IgD-negative memory B cell (primary cell): ENCODE data around the gene CD247. TPM values are rescaled to one million over a fixed set of nuclear protein-coding genes. Genes with fewer than 3 reads are reported as not detected.

Source experiments
- H3K27ac Mint-ChIP-seq, 3 donors: one replicate each; pipeline ENCODE4 v1.8.0; 2020 to 2022; ENCODE audit warnings: mild to moderate bottlenecking in 3 of 3, mixed read lengths in 3 of 3, moderate library complexity in 1 of 3
- H3K27me3 Mint-ChIP-seq: one replicate; pipeline ENCODE4 v1.8.0; 2021; ENCODE audit warnings: mixed read lengths
- H3K36me3 Mint-ChIP-seq: one replicate; pipeline ENCODE4 v1.8.0; 2020; ENCODE audit warnings: mild to moderate bottlenecking, mixed read lengths
- H3K4me1 Mint-ChIP-seq, 3 donors: one replicate each; pipeline ENCODE4 v1.8.0; 2020 to 2022; ENCODE audit warnings: mixed read lengths in 3 of 3, mild to moderate bottlenecking in 1 of 3
- H3K4me3 Mint-ChIP-seq, 4 donors: one replicate each; pipeline ENCODE4 v1.8.0; 2020 to 2022; ENCODE audit warnings: mild to moderate bottlenecking in 4 of 4, mixed read lengths in 4 of 4, moderate library complexity in 3 of 4
- H3K9me3 Mint-ChIP-seq, 3 donors: one replicate each; pipeline ENCODE4 v1.8.0; 2020 to 2021; ENCODE audit warnings: mixed read lengths in 3 of 3, mild to moderate bottlenecking in 1 of 3
- polyA plus RNA-seq: library from polyadenylated mRNA; unstranded; fragments of 300-500 nt; fragmentation: Illumina TruSeq; gene quantifications from one replicate; pipeline ENCODE4 v1.2.3, GENCODE V29; 2021

The CD247 gene
- polyA plus RNA-seq, 1 donor from 2014 or later: 63.3 TPM

DNA sequence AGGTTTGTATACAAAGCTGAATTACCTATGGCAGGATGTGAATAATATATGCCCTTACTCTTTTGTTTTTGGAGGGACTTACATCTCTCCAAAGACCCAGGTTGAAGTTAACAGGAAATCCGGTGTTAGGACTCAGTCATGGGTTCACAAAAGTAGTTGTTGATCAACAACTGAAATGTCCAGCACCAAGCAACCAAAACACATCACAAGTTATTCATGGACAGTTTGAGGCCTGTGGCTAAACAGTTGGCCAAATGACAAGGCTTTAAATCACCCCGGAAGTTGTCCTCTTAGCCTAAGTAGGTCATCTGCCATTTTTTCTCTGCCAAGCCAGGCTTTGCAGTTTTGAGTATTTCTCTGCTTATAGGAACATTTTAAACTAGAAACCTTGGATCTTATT is 89.9 kb downstream of the CD247 start:
- Mint-ChIP-seq H3K27ac (peak overlapping the region in 1 of 3 donors; percentile 59), H3K4me3 (no peak overlapping the region)

GRCh38 chr1:167427848-167428247 is 90.5 kb downstream of the CD247 start:
- Mint-ChIP-seq H3K9me3 (no peaks in the 10 kb centered on the region), H3K27me3 (no peaks in the 10 kb centered on the region), H3K27ac (peak overlapping the region in 1 of 3 donors; percentile 59), H3K4me3 (no peak overlapping the region), H3K36me3 (no peaks in the 10 kb centered on the region), H3K4me1 (peaks cover 27 to 36% (median 32%) of the 10 kb centered on the region in 3 donors)

More for the DNA sequence above, 89.9 kb downstream of the CD247 start:
- Mint-ChIP-seq H3K4me1 (peaks cover 29 to 41% (median 34%) of the 10 kb centered on the region in 3 donors), H3K36me3 (peaks cover 2% of the 10 kb centered on the region), H3K27me3 (no peaks in the 10 kb centered on the region), H3K9me3 (no peaks in the 10 kb centered on the region)

- H3K36me3 Mint-ChIP-seq: no peaks in the 10 kb centered on the region
- H3K27ac Mint-ChIP-seq: no peak overlapping the region
- no peak overlapping the region for H3K4me3 Mint-ChIP-seq
Measured at GRCh38 chr1:167426716-167427115, 91.6 kb downstream of the CD247 start.

GRCh38 chr1:167425482-167425881 is 92.8 kb downstream of the CD247 start:
- Mint-ChIP-seq H3K27ac (no peak overlapping the region), H3K36me3 (no peaks in the 10 kb centered on the region), H3K4me3 (no peak overlapping the region), H3K9me3 (no peaks in the 10 kb centered on the region), H3K27me3 (no peaks in the 10 kb centered on the region), H3K4me1 (peaks cover 13 to 17% (median 14%) of the 10 kb centered on the region in 3 donors)

More at GRCh38 chr1:167426716-167427115, 91.6 kb downstream of the CD247 start:
- Mint-ChIP-seq H3K27me3 (no peaks in the 10 kb centered on the region), H3K9me3 (no peaks in the 10 kb centered on the region), H3K4me1 (peaks cover 22 to 27% (median 25%) of the 10 kb centered on the region in 3 donors)

DNA sequence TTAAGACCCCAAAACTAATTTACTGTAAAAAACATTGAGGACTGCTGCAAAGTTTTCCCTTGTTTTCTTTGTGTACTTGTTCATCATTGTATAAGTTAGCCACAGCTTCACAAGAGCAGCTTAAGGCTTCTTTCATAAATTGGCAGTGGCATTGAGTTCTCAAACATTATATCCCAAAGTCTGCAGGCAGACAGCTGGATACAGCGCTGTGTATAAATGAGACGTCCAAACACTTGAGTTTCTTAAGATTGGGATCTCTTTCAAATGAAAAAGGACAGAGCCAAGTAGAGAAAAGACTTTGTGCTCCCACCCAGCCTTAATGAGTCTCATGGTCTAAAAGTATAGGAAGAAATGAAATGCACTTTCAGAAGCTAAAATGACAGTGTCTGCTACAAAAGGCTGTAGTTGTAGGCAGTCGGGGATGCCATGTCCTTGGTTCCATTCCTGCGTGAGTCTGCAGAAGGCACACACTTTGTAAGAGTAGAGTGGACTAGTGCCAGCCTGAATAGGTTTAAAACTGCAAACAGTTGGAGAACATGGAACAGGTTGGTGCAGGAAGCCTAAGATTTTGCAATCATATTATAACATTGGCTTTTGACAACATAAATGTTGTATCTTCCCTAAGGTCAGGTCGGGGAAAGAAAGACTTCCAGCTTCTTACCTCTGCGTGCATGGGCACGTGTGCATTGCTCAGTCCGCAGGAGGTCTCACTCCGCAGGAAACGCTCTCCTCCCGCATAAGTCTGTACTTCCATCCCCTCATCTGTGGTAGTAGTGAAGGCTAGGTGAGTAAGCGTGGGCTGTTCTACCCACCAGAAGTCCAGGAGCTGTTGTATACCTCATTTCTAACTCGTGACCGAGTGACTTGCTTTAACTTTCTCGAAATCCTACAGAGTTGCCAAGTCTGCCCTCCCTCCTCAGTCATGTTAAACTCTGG is 94.4 kb downstream of the CD247 start:
- H3K4me1 Mint-ChIP-seq: peaks cover 2 to 6% (median 2%) of the 10 kb centered on the region in 3 donors
- no peak overlapping the region for H3K4me3 Mint-ChIP-seq
- H3K27ac Mint-ChIP-seq: no peak overlapping the region
- peaks cover 3% of the 10 kb centered on the region for H3K36me3 Mint-ChIP-seq
- H3K27me3 Mint-ChIP-seq: no peaks in the 10 kb centered on the region
- no peaks in the 10 kb centered on the region for H3K9me3 Mint-ChIP-seq

DNA sequence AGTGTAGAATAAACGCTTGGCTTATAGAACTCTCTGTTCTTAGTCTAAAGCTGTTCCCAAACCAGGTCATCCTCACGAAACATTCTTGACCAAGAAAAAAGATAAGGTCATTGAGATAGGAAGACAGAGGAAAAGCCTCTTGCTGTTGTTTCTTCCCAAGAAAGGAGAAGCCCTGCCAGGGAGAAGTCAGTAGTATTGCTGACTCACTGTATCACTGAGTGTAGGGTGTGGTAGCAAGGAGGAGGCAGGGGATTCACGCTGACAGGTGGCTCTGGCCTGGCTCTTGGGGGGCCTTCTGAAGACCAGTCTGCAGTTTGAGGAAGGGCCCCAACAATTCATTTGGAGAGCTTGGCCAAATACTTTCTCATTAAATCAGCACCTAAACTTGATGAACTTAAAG is 97.8 kb downstream of the CD247 start:
- no peaks in the 10 kb centered on the region for H3K9me3 Mint-ChIP-seq
- H3K4me1 Mint-ChIP-seq: peaks cover 9 to 22% (median 18%) of the 10 kb centered on the region in 3 donors
- H3K27me3 Mint-ChIP-seq: no peaks in the 10 kb centered on the region
- H3K36me3 Mint-ChIP-seq: peaks cover 3% of the 10 kb centered on the region
- no peak overlapping the region for H3K27ac Mint-ChIP-seq
- no peak overlapping the region for H3K4me3 Mint-ChIP-seq

DNA sequence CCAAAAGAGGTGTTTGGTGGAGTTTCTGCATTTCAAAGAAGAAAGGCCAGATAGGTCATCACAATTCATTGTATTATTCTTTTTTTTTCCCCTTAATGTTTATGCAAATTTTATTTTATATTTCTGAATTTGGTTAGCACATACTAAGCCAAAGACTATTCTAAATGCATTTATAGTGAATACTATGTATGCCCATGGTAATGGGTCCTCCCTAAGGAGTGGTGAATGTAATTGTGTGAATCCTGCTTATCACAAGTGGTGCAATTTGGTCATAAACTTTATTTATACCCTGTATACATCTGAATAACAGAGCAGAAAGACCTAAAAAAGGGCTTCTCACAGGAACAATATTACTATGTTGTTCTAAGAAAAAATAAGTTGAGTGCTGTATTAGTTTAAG is 99.1 kb downstream of the CD247 start:
- Mint-ChIP-seq H3K27me3 (no peaks in the 10 kb centered on the region), H3K4me1 (peaks cover 9 to 22% (median 18%) of the 10 kb centered on the region in 3 donors), H3K4me3 (no peak overlapping the region), H3K36me3 (peaks cover 4% of the 10 kb centered on the region), H3K27ac (peak overlapping the region in 1 of 3 donors; percentile 23), H3K9me3 (no peaks in the 10 kb centered on the region)

GRCh38 chr1:167418391-167418790 is 99.9 kb downstream of the CD247 start:
- H3K4me1 Mint-ChIP-seq: peaks cover 9 to 22% (median 20%) of the 10 kb centered on the region in 3 donors
- H3K9me3 Mint-ChIP-seq: no peaks in the 10 kb centered on the region
- H3K4me3 Mint-ChIP-seq: peak overlapping the region in 2 of 4 donors; percentile 3 to 23
- H3K36me3 Mint-ChIP-seq: peaks cover 5% of the 10 kb centered on the region
- H3K27me3 Mint-ChIP-seq: no peaks in the 10 kb centered on the region
- peak overlapping the region in 1 of 3 donors; percentile 15 for H3K27ac Mint-ChIP-seq

GRCh38 chr1:167416506-167416905 is 101.8 kb downstream of the CD247 start:
- H3K4me3 Mint-ChIP-seq: no peak overlapping the region
- H3K27me3 Mint-ChIP-seq: no peaks in the 10 kb centered on the region
- H3K27ac Mint-ChIP-seq: peak overlapping the region in 1 of 3 donors; percentile 43
- peaks cover 11% of the 10 kb centered on the region for H3K36me3 Mint-ChIP-seq
- H3K4me1 Mint-ChIP-seq: peaks cover 15 to 32% (median 27%) of the 10 kb centered on the region in 3 donors
- no peaks in the 10 kb centered on the region for H3K9me3 Mint-ChIP-seq

DNA sequence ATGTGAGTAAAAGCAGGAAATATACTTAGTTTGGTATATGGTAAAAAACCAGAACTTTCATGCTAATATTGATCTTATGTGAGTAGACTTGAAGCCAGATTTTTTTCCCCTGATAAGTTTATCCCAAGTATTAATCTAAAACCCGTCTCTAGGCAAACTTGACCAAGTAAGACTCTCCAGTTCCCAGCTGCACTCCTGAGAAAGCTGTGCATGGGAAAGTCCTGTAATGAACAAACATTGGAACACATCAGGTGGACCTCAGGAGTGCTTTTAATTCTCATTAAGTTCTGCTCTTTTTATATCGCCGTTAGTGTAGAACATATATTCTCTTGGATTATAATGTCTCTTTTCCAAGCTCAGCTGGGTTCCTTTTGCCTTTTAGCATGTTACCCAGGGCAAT is 105.0 kb downstream of the CD247 start:
- Mint-ChIP-seq H3K36me3 (peaks cover 9% of the 10 kb centered on the region), H3K27me3 (no peaks in the 10 kb centered on the region), H3K9me3 (no peaks in the 10 kb centered on the region), H3K4me1 (peaks cover 12 to 28% (median 23%) of the 10 kb centered on the region in 3 donors), H3K4me3 (no peak overlapping the region), H3K27ac (peak overlapping the region in 2 of 3 donors; percentile 11 to 91)

DNA sequence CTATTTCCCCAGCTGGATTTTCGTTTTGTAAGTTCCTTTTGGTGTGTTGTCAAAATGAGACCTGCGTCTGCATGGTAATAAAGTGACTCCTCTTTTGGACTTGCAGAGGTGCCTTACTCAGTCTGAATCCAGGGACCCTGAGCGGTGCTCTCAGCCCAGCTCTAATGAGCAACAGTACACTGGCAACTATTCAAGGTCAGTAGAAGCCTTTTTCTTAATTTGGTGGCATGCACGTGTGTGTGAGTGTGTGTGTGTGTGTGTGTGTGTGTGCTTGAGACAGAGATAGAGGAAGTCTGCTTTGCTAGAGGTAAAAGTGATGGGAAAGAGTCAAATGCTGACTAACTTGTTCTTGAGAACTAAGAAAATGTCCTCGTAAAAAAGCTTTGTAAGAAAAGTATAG is 105.4 kb downstream of the CD247 start:
- Mint-ChIP-seq H3K4me3 (no peak overlapping the region), H3K36me3 (peaks cover 9% of the 10 kb centered on the region), H3K27ac (peak overlapping the region in 2 of 3 donors; percentile 11 to 91), H3K27me3 (no peaks in the 10 kb centered on the region), H3K4me1 (peaks cover 8 to 24% (median 19%) of the 10 kb centered on the region in 3 donors), H3K9me3 (no peaks in the 10 kb centered on the region)

DNA sequence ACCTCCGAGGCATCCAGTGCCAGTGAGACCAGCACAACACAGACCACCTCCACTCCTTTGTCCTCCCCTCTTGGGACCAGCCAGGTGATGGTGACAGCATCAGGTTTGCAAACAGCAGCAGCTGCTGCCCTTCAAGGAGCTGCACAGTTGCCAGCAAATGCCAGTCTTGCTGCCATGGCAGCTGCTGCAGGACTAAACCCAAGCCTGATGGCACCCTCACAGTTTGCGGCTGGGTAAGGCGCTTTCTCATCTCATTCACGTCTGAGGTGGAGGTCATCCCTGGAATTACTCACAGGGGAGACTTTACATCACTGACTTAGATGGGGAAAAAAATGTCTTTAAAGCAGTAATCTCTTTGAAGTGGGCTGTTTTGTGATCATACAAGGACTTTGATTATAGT is 106.3 kb downstream of the CD247 start:
- H3K27me3 Mint-ChIP-seq: no peaks in the 10 kb centered on the region
- peak overlapping the region in 1 of 3 donors; percentile 41 for H3K27ac Mint-ChIP-seq
- no peaks in the 10 kb centered on the region for H3K9me3 Mint-ChIP-seq
- peaks cover 9% of the 10 kb centered on the region for H3K36me3 Mint-ChIP-seq
- no peak overlapping the region for H3K4me3 Mint-ChIP-seq
- peaks cover 6 to 16% (median 10%) of the 10 kb centered on the region in 3 donors for H3K4me1 Mint-ChIP-seq

- Mint-ChIP-seq H3K9me3 (no peaks in the 10 kb centered on the region), H3K4me1 (peaks cover 6 to 10% (median 8%) of the 10 kb centered on the region in 3 donors), H3K27me3 (no peaks in the 10 kb centered on the region), H3K4me3 (no peak overlapping the region), H3K36me3 (peaks cover 11% of the 10 kb centered on the region), H3K27ac (no peak overlapping the region)
Measured at GRCh38 chr1:167409183-167409582, 109.1 kb downstream of the CD247 start.

DNA sequence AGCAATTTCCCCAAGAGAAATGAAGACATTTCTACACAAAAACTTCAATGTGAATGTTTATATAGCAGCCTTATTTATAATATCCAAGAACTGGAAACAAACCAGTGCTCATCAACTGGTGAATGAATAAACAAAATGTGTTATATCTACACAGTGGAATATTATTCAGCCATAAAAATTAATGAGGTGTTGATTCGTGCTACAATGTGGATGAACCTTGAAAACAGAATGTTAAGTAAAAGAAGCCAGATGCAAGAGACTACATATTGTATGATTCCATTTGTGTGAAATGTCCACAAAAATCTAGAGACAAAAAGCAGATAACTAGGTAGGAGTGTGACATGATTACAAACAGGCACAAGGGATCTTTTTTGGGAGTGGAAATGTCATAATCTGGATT is 110.0 kb downstream of the CD247 start:
- H3K4me1 Mint-ChIP-seq: peaks cover 6 to 10% (median 6%) of the 10 kb centered on the region in 3 donors
- H3K4me3 Mint-ChIP-seq: no peak overlapping the region
- no peaks in the 10 kb centered on the region for H3K9me3 Mint-ChIP-seq
- H3K36me3 Mint-ChIP-seq: peaks cover 10% of the 10 kb centered on the region
- H3K27me3 Mint-ChIP-seq: no peaks in the 10 kb centered on the region
- H3K27ac Mint-ChIP-seq: no peak overlapping the region

DNA sequence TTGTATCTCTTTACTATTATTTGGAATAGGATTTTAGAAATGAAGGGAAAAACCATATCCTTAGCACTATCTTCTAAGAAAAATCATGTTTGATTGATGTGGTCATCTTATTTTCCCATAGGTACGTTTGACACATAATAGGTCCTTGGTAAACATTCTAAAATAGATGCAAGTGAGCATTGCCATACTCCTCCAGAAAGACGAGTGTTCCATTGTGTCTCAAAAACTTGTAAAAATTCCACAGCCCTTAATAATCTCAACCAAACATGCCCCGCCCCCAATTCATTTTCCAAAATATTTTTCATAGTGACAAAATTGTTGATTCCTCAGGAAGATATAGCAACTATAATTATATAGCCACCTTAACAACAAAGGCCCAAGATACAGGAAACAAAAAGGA is 113.4 kb downstream of the CD247 start:
- peaks cover 6% of the 10 kb centered on the region for H3K36me3 Mint-ChIP-seq
- H3K27ac Mint-ChIP-seq: peak overlapping the region in 2 of 3 donors; percentile 29 to 54
- no peak overlapping the region for H3K4me3 Mint-ChIP-seq
- H3K9me3 Mint-ChIP-seq: no peaks in the 10 kb centered on the region
- H3K4me1 Mint-ChIP-seq: peaks cover 0 to 1% (median 0%) of the 10 kb centered on the region in 3 donors
- H3K27me3 Mint-ChIP-seq: no peaks in the 10 kb centered on the region
